H4 (cell line): ENCODE results near the gene CASS4. TPM values are rescaled to one million over a fixed set of nuclear protein-coding genes. Genes with fewer than 3 reads are reported as not detected.

Experiments
- DNase-seq: peaks from one replicate; pipeline ENCODE4 v3.0.0-alpha.2; 2015; ENCODE audit warnings: low spot score
- total RNA-seq: library from RNA; depleted of rRNA; stranded (reverse); fragments of >200 nt; shearing (Covaris generic); gene quantifications from 2 replicates; pipeline ENCODE4 v1.2.3, GENCODE V29; 2014

The CASS4 gene
- total RNA-seq, 1 experiment from 2014 or later = 0.10 TPM

GRCh38 chr20:56445540-56445939 lies 33.5 kb downstream of the CASS4 start:
- DNase-seq = no peak

- no peak for DNase-seq
Measured at GRCh38 chr20:56447227-56447626, 35.2 kb downstream of the CASS4 start.

GRCh38 chr20:56449459-56449858 lies 37.4 kb downstream of the CASS4 start:
- no peak for DNase-seq

GRCh38 chr20:56451056-56451765 lies 39.2 kb downstream of the CASS4 start:
- DNase-seq = no peak

- DNase-seq = no peak
Measured at GRCh38 chr20:56453352-56453751, 41.3 kb downstream of the CASS4 start.

- DNase-seq = no peak
Measured at GRCh38 chr20:56454754-56455153, 42.7 kb downstream of the CASS4 start.

GRCh38 chr20:56458206-56458821 lies 46.3 kb downstream of the CASS4 start:
- no peak for DNase-seq

GRCh38 chr20:56460459-56460858 lies 48.4 kb downstream of the CASS4 start:
- DNase-seq = no peak

- no peak for DNase-seq
Measured at GRCh38 chr20:56461576-56461975, 49.5 kb downstream of the CASS4 start.

GRCh38 chr20:56463428-56463827 lies 51.4 kb downstream of the CASS4 start:
- no peak for DNase-seq

- DNase-seq = no peak
Measured at GRCh38 chr20:56465997-56466396, 53.9 kb downstream of the CASS4 start.

- DNase-seq = no peak
Measured at GRCh38 chr20:56467968-56468315, 55.9 kb downstream of the CASS4 start.

- DNase-seq = peak; percentile 89
Measured at GRCh38 chr20:56468316-56469076, 56.4 kb downstream of the CASS4 start, which contains the start of gene RTF2. Gene RTF2 (plus strand): TSS chr20:56468627. CDS start chr20:56468698, 71 bp downstream.

GRCh38 chr20:56469077-56469449 lies 57.0 kb downstream of the CASS4 start:
- no peak for DNase-seq

GRCh38 chr20:56483970-56484369 lies 71.9 kb downstream of the CASS4 start:
- no peak for DNase-seq

- DNase-seq = no peak
Measured at GRCh38 chr20:56487216-56487615, 75.2 kb downstream of the CASS4 start.

GRCh38 chr20:56488566-56488965 lies 76.5 kb downstream of the CASS4 start:
- no peak for DNase-seq

GRCh38 chr20:56501116-56501515 lies 89.1 kb downstream of the CASS4 start:
- no peak for DNase-seq

GRCh38 chr20:56503916-56504315 lies 91.9 kb downstream of the CASS4 start:
- DNase-seq = no peak

GRCh38 chr20:56504373-56505005 lies 92.4 kb downstream of the CASS4 start:
- DNase-seq = no peak

GRCh38 chr20:56506103-56506502 lies 94.0 kb downstream of the CASS4 start:
- no peak for DNase-seq
